ENCODE results near the gene PLEKHM2.

Gene PLEKHM2

DNA sequence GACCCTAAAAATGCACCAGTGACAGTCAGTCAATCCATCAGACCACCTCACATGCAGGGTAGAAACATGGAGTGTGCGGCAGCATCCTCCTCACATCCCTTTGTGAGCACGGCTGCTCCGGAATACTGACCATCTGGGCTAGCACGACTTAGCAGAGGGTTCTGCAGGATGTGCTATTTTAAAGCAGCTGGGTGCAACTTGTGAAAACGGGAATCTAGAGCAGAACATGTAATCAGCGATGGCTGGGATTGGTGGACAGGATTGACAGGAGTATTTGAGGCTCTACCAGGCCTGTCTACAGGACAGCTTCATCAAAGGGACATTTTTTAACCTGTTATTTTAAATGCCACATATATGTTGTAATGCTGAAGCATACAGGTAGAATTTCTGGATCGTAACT, 16.8 kb upstream of the PLEKHM2 start:
- no peak for TF ChIP-seq ZFX (IDR thresholded peaks at IDR 0.05; ENCODE audit: borderline replicate concordance)
- TF ChIP-seq, protein P1, sequence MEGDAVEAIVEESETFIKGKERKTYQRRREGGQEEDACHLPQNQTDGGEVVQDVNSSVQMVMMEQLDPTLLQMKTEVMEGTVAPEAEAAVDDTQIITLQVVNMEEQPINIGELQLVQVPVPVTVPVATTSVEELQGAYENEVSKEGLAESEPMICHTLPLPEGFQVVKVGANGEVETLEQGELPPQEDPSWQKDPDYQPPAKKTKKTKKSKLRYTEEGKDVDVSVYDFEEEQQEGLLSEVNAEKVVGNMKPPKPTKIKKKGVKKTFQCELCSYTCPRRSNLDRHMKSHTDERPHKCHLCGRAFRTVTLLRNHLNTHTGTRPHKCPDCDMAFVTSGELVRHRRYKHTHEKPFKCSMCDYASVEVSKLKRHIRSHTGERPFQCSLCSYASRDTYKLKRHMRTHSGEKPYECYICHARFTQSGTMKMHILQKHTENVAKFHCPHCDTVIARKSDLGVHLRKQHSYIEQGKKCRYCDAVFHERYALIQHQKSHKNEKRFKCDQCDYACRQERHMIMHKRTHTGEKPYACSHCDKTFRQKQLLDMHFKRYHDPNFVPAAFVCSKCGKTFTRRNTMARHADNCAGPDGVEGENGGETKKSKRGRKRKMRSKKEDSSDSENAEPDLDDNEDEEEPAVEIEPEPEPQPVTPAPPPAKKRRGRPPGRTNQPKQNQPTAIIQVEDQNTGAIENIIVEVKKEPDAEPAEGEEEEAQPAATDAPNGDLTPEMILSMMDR (IDR thresholded peaks at IDR 0.05), result no peak

DNA sequence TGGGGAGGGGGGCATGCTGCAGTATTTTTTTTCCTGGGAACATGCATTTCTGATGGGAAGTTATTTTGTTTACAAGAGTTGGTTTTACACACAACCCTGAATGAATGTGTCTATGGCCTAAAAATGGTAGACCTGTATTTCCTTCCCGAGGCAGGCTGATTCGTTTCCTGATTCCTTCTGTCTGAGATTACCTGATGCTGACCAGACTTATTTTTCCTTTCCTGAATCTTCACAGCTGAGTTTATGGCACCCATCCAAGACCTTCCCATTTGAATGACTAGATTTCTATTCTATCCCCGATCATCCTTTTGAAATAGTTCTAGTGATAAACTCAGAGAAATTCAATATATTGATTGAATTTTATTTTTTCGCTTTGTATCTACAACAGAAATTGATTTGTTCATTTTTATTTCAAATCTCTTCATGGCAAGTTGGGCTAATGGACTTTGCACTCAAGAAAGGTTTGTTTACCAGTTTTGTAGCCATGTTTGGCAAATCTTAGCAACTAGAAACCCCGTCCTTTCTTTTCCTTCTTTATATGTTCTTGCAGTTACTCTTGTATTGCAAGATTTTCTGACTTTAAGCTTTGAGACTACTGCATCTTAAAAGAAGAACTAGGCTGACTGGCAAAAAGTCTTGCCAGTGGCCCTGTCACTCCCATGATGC, 15.9 kb upstream of the PLEKHM2 start:
- H3K27ac ChIP-seq, result no peak overlapping the region
- TF ChIP-seq, protein P1 (IDR thresholded peaks at IDR 0.05), result no peak
- TF ChIP-seq ZFX (IDR thresholded peaks at IDR 0.05; ENCODE audit: borderline replicate concordance), result no peak

More for the DNA sequence above, 16.8 kb upstream of the PLEKHM2 start:
- H3K27ac ChIP-seq, result no peak overlapping the region

DNA sequence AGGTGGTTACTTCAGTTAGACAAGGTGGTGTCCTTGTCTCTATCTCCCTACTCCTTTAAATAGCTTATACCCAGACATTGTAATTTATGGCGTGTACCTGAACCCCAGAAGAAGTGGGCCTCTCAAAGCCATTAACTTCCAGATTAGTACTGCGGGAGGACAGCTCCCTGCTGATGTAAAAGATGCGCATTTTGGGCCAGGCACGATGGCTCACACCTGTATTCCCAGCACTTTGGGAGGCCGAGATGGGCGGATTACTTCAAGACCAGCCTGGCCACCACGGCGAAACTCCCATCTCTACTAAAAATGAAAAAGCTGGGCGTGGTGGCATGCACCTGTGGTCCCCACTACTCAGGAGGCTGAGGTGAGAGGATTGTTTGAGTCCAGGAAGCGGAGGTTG, 15.0 kb upstream of the PLEKHM2 start:
- TF ChIP-seq ZFX (IDR thresholded peaks at IDR 0.05; ENCODE audit: borderline replicate concordance), result no peak
- TF ChIP-seq, protein P1 (IDR thresholded peaks at IDR 0.05), result no peak
- H3K27ac ChIP-seq, result no peak overlapping the region

DNA sequence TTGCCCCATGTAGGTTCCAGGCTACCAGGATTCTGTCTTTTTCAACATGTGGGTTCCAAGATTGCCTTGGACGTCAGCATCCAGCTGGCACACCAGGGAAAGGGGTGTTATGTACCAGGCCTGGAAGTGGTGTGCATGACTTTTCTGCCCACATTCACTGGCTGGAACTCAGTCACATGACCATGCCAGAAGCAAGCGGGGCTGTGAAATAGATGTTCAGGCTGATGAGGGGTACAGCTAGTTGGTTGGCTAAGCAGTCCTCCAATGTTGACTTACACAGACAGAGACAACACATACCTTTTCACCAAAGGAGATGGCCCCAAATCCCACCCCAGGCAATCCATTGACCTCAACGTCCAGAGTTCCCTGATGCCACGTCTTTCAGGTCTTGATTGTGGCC, 14.3 kb upstream of the PLEKHM2 start:
- no peak for TF ChIP-seq ZFX (IDR thresholded peaks at IDR 0.05; ENCODE audit: borderline replicate concordance)
- TF ChIP-seq, protein P1 (IDR thresholded peaks at IDR 0.05), result no peak
- H3K27ac ChIP-seq, result no peak overlapping the region

DNA sequence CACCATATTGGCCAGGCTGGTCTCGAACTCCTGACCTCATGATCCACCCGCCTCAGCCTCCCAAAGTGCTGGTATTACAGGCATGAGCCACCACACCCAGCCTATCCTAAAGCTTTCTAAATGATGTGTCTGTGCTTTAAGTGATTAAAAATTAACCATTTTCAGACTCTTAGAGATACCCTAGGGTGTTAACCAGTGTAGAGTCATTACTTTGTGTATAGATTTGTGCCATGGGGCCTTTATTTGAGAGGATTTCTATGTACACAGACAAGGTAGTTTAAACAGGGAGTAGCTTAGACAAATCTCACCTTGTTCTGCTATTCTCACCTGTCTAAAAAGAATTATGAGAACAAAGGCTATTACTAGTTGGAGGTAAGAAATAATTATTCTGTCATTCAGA, 12.7 kb upstream of the PLEKHM2 start:
- no peak for TF ChIP-seq ZFX (IDR thresholded peaks at IDR 0.05; ENCODE audit: borderline replicate concordance)
- TF ChIP-seq, protein P1 (IDR thresholded peaks at IDR 0.05), result no peak

DNA sequence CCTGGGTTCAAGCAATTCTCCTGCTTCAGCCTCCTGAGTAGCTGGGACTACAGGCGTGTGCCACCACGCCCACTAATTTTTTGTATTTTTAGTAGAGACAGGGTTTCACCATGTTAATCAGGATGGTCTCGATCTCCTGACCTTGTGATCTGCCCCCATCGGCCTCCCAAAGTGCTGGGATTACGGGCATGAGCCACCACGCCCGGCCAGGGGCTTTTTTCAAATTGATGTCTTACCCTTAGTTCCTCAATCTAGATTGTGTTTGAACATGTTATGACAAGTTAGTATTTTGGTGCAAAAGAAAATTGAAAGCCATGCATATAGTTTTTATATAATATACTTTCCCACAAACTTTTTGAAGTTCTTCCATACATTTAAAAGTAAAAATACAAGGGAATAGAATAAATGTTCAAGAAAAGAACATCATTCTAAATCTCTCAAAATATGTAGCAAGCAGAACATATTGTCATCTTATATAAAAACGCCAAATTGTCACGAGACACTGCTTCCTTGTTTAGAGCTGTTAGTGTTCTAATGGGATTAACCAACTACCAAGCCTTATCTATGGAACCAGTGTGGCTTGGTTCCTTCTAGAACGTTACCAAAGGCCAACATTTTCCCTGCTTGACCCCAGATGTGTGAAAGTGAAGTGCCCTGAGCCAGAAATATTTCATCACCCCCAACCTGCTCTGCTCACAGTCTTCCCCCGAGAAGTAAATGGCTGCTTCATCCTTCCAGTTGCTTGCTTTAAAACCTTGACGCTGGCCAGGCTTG, 9.5 kb upstream of the PLEKHM2 start:
- TF ChIP-seq, protein P1 (IDR thresholded peaks at IDR 0.05), result no peak
- no peak for TF ChIP-seq ZFX (IDR thresholded peaks at IDR 0.05; ENCODE audit: borderline replicate concordance)
- H3K27ac ChIP-seq, result no peak overlapping the region

More for the DNA sequence above, 12.7 kb upstream of the PLEKHM2 start:
- no peak overlapping the region for H3K27ac ChIP-seq

DNA sequence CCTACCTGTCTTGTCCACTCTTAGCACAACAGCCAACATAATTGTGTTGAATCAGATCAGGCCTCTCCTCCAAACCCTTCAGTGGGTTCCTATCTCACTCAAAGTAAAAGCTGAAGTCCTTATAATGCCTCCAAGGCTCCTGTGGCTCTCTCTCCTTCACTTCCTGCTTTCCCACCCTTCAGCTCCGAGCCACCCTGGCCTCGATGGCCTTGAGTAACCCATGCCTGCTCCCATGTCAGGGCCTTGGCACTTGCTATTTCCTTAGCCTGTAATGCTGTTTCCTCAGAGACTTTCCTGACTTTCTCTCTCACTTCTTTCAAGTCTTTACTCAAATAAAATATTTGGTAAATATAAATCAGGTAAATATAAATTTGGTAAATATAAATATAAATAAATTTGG, 8.1 kb upstream of the PLEKHM2 start:
- TF ChIP-seq ZFX (IDR thresholded peaks at IDR 0.05; ENCODE audit: borderline replicate concordance), result no peak
- TF ChIP-seq, protein P1 (IDR thresholded peaks at IDR 0.05), result no peak

More for the DNA sequence above, 8.1 kb upstream of the PLEKHM2 start:
- no peak overlapping the region for H3K27ac ChIP-seq
